H9 (cell line): Measurements from ENCODE around the gene ING1. TPM values are rescaled to one million over a fixed set of nuclear protein-coding genes. Genes with fewer than 3 reads are reported as not detected.

ENCODE experiments used
- DNase-seq: peaks from one replicate; pipeline ENCODE4 v3.0.0-alpha.2; 2017
- H2AFZ ChIP-seq: one replicate; pipeline ENCODE4 v1.6.1; 2013; ENCODE audit warnings: mild to moderate bottlenecking, low read length, control low read depth, moderate library complexity
- H2AK5ac ChIP-seq: 2 replicates; pipeline ENCODE4 v1.6.1; 2013; ENCODE audit warnings: low read length, control low read depth, mixed read lengths; ENCODE audit not compliant: insufficient read length
- H2BK120ac ChIP-seq: one replicate; pipeline ENCODE4 v1.6.1; 2013; ENCODE audit warnings: low read depth, mild to moderate bottlenecking, low read length, control low read depth, inconsistent platforms; ENCODE audit not compliant: poor library complexity, severe bottlenecking
- H2BK12ac ChIP-seq: 2 replicates; pipeline ENCODE4 v1.6.1; 2013; ENCODE audit warnings: low read length, control low read depth, mixed read lengths, low read depth; ENCODE audit not compliant: insufficient read length
- H2BK15ac ChIP-seq: 2 replicates; pipeline ENCODE4 v1.6.1; 2013; ENCODE audit warnings: low read depth, low read length, control low read depth
- H2BK20ac ChIP-seq: one replicate; pipeline ENCODE4 v1.6.1; 2013; ENCODE audit warnings: low read depth, mild to moderate bottlenecking, low read length, control low read depth, inconsistent platforms; ENCODE audit not compliant: poor library complexity, severe bottlenecking
- H2BK5ac ChIP-seq: 2 replicates; pipeline ENCODE4 v1.6.1; 2013; ENCODE audit warnings: low read length, control low read depth, mixed read lengths; ENCODE audit not compliant: insufficient read length
- H3K14ac ChIP-seq: 2 replicates; pipeline ENCODE4 v1.6.1; 2013; ENCODE audit warnings: low read length, control low read depth; ENCODE audit not compliant: insufficient read depth
- H3K18ac ChIP-seq: 2 replicates; pipeline ENCODE4 v1.6.1; 2013; ENCODE audit warnings: low read depth, mild to moderate bottlenecking, mixed read lengths, low read length, control low read depth; ENCODE audit not compliant: insufficient read length
- H3K23ac ChIP-seq: 2 replicates; pipeline ENCODE4 v1.6.1; 2013; ENCODE audit warnings: low read length, control low read depth, mixed read lengths, low read depth; ENCODE audit not compliant: insufficient read length
- H3K23me2 ChIP-seq: 2 replicates; pipeline ENCODE4 v1.6.1; 2013; ENCODE audit warnings: low read depth, mild to moderate bottlenecking, mixed read lengths, low read length, control low read depth; ENCODE audit not compliant: insufficient read length, poor library complexity, severe bottlenecking
- H3K27ac ChIP-seq: 2 replicates; pipeline ENCODE4 v1.5.1; 2013; ENCODE audit warnings: low read length, control low read depth, mixed read lengths, low read depth; ENCODE audit not compliant: insufficient read length
- H3K27me3 ChIP-seq: 2 replicates; pipeline ENCODE4 v1.6.1; 2013; ENCODE audit warnings: low read length, control low read depth, inconsistent platforms; ENCODE audit not compliant: insufficient read depth
- H3K4ac ChIP-seq: 2 replicates; pipeline ENCODE4 v1.6.1; 2013; ENCODE audit warnings: low read depth, mild to moderate bottlenecking, control low read depth, inconsistent platforms, low read length, moderate library complexity
- H3K4me1 ChIP-seq: 2 replicates; pipeline ENCODE4 v1.6.1; 2013; ENCODE audit warnings: low read length, control low read depth, inconsistent platforms; ENCODE audit not compliant: insufficient read depth
- H3K4me2 ChIP-seq: 2 replicates; pipeline ENCODE4 v1.6.1; 2013; ENCODE audit warnings: low read length, control low read depth, mixed read lengths; ENCODE audit not compliant: insufficient read length, insufficient read depth
- H3K56ac ChIP-seq: 2 replicates; pipeline ENCODE4 v1.6.1; 2013; ENCODE audit warnings: low read depth, mild to moderate bottlenecking, mixed read lengths, low read length, control low read depth; ENCODE audit not compliant: insufficient read length
- H3K79me1 ChIP-seq: 2 replicates; pipeline ENCODE4 v1.6.1; 2013; ENCODE audit warnings: low read depth, mild to moderate bottlenecking, moderate library complexity, low read length, control low read depth, inconsistent platforms; ENCODE audit not compliant: insufficient read depth, poor library complexity, severe bottlenecking
- H3K79me2 ChIP-seq: 2 replicates; pipeline ENCODE4 v1.6.1; 2013; ENCODE audit warnings: low read length, control low read depth, inconsistent platforms; ENCODE audit not compliant: insufficient read depth
- H3K9ac ChIP-seq: 2 replicates; pipeline ENCODE4 v1.6.1; 2013; ENCODE audit warnings: low read length, control low read depth, mixed read lengths; ENCODE audit not compliant: insufficient read length; ENCODE audit errors: extremely low read depth
- H3K9me3 ChIP-seq: one replicate; pipeline ENCODE4 v1.6.1; 2013; ENCODE audit warnings: low read depth, low read length, inconsistent platforms; ENCODE audit not compliant: control insufficient read depth
- H3T11ph ChIP-seq: one replicate; pipeline ENCODE4 v1.6.1; 2013; ENCODE audit warnings: mild to moderate bottlenecking, low read length, control low read depth, inconsistent platforms
- H4K20me1 ChIP-seq: one replicate; pipeline ENCODE4 v1.6.1; 2013; ENCODE audit not compliant: control insufficient read depth, insufficient read length, insufficient read depth
- H4K5ac ChIP-seq: 2 replicates; pipeline ENCODE4 v1.6.1; 2013; ENCODE audit warnings: low read depth, mild to moderate bottlenecking, mixed read lengths, low read length, control low read depth; ENCODE audit not compliant: insufficient read length
- H4K8ac ChIP-seq: replicated peaks from 2 replicates; pipeline ENCODE4 v1.6.1; 2013; ENCODE audit warnings: low read length, control low read depth, mixed read lengths, low read depth; ENCODE audit not compliant: insufficient read length
- H4K91ac ChIP-seq: 2 replicates; pipeline ENCODE4 v1.6.1; 2013; ENCODE audit warnings: low read depth, mild to moderate bottlenecking, moderate library complexity, mixed read lengths, low read length, control low read depth; ENCODE audit not compliant: insufficient read length
- H3K27ac Mint-ChIP-seq, 3 experiments: 2 replicates in 2 of 3; 3 replicates in 1 of 3; pipeline ENCODE4 v1.8.0; 2020 to 2021; ENCODE audit warnings: mixed read lengths in 3 of 3, mild to moderate bottlenecking in 1 of 3, moderate library complexity in 1 of 3
- H3K27me3 Mint-ChIP-seq: 2 replicates; pipeline ENCODE4 v1.8.0; 2021; ENCODE audit warnings: low read depth, mild to moderate bottlenecking, moderate library complexity, mixed read lengths
- H3K36me3 Mint-ChIP-seq, 3 experiments: 2 replicates in 2 of 3; 3 replicates in 1 of 3; pipeline ENCODE4 v1.8.0; 2020 to 2021; ENCODE audit warnings: low read depth in 3 of 3, mixed read lengths in 3 of 3; ENCODE audit not compliant: insufficient read depth in 1 of 3
- H3K4me1 Mint-ChIP-seq, 2 experiments: 2 replicates each; pipeline ENCODE4 v1.8.0; 2020; ENCODE audit warnings: mixed read lengths in 2 of 2
- H3K4me3 Mint-ChIP-seq, 2 experiments: 2 replicates in 1 of 2; 3 replicates in 1 of 2; pipeline ENCODE4 v1.8.0; 2020 to 2021; ENCODE audit warnings: mild to moderate bottlenecking in 2 of 2, mixed read lengths in 2 of 2, moderate library complexity in 1 of 2
- H3K9me3 Mint-ChIP-seq, 2 experiments: 2 replicates in 1 of 2; 3 replicates in 1 of 2; pipeline ENCODE4 v1.8.0; 2020; ENCODE audit warnings: mild to moderate bottlenecking in 2 of 2, mixed read lengths in 2 of 2, moderate library complexity in 1 of 2
- CTCF ChIP-seq: fragments of 200-600 bp; sonication (generic); conservative IDR thresholded peaks from 3 replicates; pipeline ENCODE4 v1.8.0; 2021; ENCODE audit warnings: antibody characterized with exemption, mild to moderate bottlenecking
- WGBS: extraction: QIAGEN DNeasy Blood & Tissue Kit; methylation state at CpG from one replicate; pipeline ENCODE4 v1.1.7; 2013; ENCODE audit warnings: missing lambda C conversion rate, low lambda C conversion rate, mixed read lengths; ENCODE audit not compliant: insufficient read length; ENCODE audit errors: extremely low coverage; 5-methylcytosine and 5-hydroxymethylcytosine counted together
- total RNA-seq: library from RNA; stranded (reverse); gene quantifications from 2 replicates; pipeline ENCODE4 v1.2.1, GENCODE V29; 2021

The ING1 gene
- total RNA-seq, 1 experiment from 2014 or later: 17.3 TPM

- Mint-ChIP-seq H3K36me3 (peaks cover 7 to 46% (median 32%) of the 10 kb centered on the region in 3 experiments; a peak in 6 of 7 replicates), H3K4me1 (no peaks in the 10 kb centered on the region), H3K9me3 (no peaks in the 10 kb centered on the region), H3K4me3 (no peak overlapping the region; a peak in 1 of 5 replicates), H3K27me3 (no peaks in the 10 kb centered on the region), H3K27ac (peak overlapping the region in 1 of 3 experiments; percentile 49; a peak in 1 of 7 replicates)
- Histone ChIP-seq H3K27ac (no peak overlapping the region), H3K79me1 (no peaks in the 10 kb centered on the region), H2AFZ (no peak overlapping the region), H4K91ac (no peak overlapping the region), H3K23ac (no peak overlapping the region), H3K27me3 (no peaks in the 10 kb centered on the region), H3K23me2 (no peaks in the 10 kb centered on the region), H3K14ac (no peak overlapping the region), H3K4me1 (no peaks in the 10 kb centered on the region), H3K9ac (no peak overlapping the region), H3K4me2 (no peak overlapping the region), H3K18ac (no peak overlapping the region), H2AK5ac (no peak overlapping the region), H2BK12ac (no peak overlapping the region), H3T11ph (no peak overlapping the region), H4K5ac (no peak overlapping the region), H3K56ac (no peak overlapping the region), H2BK120ac (no peak overlapping the region), H2BK20ac (no peak overlapping the region), H4K8ac (no peak overlapping the region), H3K9me3 (no peaks in the 10 kb centered on the region), H3K79me2 (no peaks in the 10 kb centered on the region), H2BK15ac (no peak overlapping the region), H3K4ac (no peak overlapping the region), H2BK5ac (no peak overlapping the region), H4K20me1 (no peaks in the 10 kb centered on the region)
- TF ChIP-seq CTCF: no peak
- no CpG with 5 or more reads among the region's 12 CpGs for WGBS
- DNase-seq: no peak
Measured at GRCh38 chr13:110689711-110690110, 23.8 kb upstream of the ING1 start.
